MG63 (cell line): ENCODE results near the gene TEKT5. TPM values are rescaled to one million over a fixed set of nuclear protein-coding genes. Genes with fewer than 3 reads are reported as not detected.
"Not testable (repeated sequence)": the region's sequence is repeated elsewhere in the genome, so short reads cannot be mapped to it uniquely, and the experiment has no call there.

Experiments
- DNase-seq: peaks from one replicate; pipeline ENCODE4 v3.0.0-alpha.2; 2020
- H3K27me3 ChIP-seq: fragments of 250-450 bp; sonication (Bioruptor Pico); 2 replicates; pipeline ENCODE4 v1.5.1; 2020; ENCODE audit warnings: mild to moderate bottlenecking, moderate library complexity
- H3K36me3 ChIP-seq: fragments of 250-450 bp; sonication (Bioruptor Pico); 2 replicates; pipeline ENCODE4 v1.5.1; 2020; ENCODE audit warnings: mild to moderate bottlenecking, moderate library complexity
- H3K4me3 ChIP-seq: fragments of 250-450 bp; sonication (Bioruptor Pico); 2 replicates; pipeline ENCODE4 v1.5.1; 2020; ENCODE audit warnings: mild to moderate bottlenecking, moderate library complexity
- H3K9me3 ChIP-seq: fragments of 250-450 bp; sonication (Bioruptor Pico); 2 replicates; pipeline ENCODE4 v1.5.1; 2020; ENCODE audit warnings: mild to moderate bottlenecking, moderate library complexity
- total RNA-seq: library from RNA; depleted of rRNA; stranded (reverse); fragments of >200 nt; shearing (Covaris generic); gene quantifications from 2 replicates; pipeline ENCODE4 v1.2.3, GENCODE V29; 2014; ENCODE audit warnings: low replicate concordance

TEKT5 gene
- total RNA-seq, 1 experiment from 2014 or later: not detected

GRCh38 chr16:10631886-10632285, 62.8 kb downstream of the TEKT5 start:
- no peak for DNase-seq
- Histone ChIP-seq H3K36me3 (no peaks in the 10 kb centered on the region), H3K9me3 (no peaks in the 10 kb centered on the region; the same call in 1 of the 2 replicates), H3K4me3 (no peak overlapping the region), H3K27me3 (no peaks in the 10 kb centered on the region; the same call in 1 of the 2 replicates)

GRCh38 chr16:10629592-10629963, 65.2 kb downstream of the TEKT5 start:
- Histone ChIP-seq H3K9me3 (no peaks in the 10 kb centered on the region; the same call in 1 of the 2 replicates), H3K27me3 (no peaks in the 10 kb centered on the region; the same call in 1 of the 2 replicates), H3K36me3 (no peaks in the 10 kb centered on the region), H3K4me3 (no peak overlapping the region)
- DNase-seq: no peak

DNA sequence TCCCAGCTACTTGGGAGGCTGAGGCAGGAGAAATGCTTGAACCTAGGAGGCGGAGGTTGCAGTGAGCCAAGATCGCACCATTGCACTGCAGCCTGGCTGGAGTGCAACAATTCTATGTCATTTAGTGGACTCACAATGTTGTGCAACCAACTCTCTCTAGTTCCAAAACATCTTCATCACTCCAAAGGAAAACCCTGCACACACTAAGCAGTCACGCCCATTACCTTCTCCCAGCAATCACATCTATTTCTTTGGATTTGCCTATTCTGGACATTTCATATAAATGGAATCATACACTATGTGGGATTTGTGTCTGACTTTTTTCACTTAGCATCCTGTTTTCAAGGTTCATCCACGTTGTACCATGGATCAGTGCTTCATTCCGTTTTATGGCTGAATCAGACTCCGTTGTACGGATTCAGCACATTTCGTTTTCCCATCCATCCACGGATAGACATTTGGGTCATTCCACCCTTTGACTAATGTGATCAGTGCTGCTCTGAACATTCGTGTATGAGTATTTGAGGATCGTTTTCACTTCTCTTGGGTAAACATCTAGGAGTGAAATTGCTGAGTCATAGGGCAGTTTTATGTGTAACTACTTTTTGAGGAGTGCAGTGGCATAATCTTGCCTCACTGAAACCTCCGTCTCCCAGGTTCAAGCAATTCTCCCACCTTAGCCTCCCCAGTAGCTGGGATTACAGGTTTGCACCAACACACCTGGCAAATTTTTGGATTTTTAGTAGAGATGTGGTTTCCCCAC, 69.0 kb downstream of the TEKT5 start:
- no peak for DNase-seq
- H3K36me3 ChIP-seq: no peaks in the 10 kb centered on the region
- H3K9me3 ChIP-seq: no peaks in the 10 kb centered on the region
- H3K27me3 ChIP-seq: no peaks in the 10 kb centered on the region
- H3K4me3 ChIP-seq: no peak overlapping the region

DNA sequence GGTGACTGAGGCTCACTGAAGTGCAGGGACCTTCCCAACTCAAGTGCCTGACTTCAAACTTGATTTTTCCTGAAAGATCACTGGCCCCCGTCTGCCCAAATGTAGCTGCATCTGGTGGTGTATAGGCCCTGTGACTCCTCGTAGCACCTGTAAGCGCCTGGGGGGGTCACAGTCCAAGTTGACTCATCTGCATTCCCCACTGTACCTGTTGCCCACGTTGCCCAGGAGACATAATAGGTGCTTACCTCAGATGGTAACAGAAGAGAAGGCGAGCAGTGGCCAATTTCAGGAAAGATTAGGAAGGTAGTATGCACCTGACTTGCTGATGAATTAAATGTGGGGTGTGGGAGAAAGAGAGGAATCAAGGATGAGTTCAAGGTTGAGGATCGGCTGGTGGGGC, 70.2 kb downstream of the TEKT5 start:
- no peak for DNase-seq

DNA sequence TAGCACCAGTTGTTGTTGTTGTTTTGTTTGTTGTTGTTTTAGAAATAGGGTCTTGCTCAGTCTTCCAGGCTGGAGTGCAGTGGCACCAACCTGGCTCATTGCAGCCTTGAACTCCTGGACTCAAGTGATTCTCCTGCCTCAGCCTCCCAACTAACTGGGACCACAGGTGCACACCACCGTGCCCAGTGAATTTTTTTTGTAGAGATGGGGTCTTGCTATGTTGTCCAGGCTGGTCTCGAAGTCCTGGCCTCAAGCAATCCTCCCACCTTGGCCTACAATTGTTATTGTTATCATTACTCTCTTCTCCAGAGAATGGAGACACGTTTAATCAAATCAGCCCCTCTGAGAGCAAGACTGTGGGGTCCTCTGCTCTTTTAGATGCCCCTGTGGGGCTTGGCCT, 71.7 kb downstream of the TEKT5 start:
- no peaks in the 10 kb centered on the region for H3K27me3 ChIP-seq
- H3K9me3 ChIP-seq: no peaks in the 10 kb centered on the region
- H3K4me3 ChIP-seq: no peak overlapping the region
- no peak for DNase-seq
- no peaks in the 10 kb centered on the region for H3K36me3 ChIP-seq

More for the DNA sequence above, 70.2 kb downstream of the TEKT5 start:
- Histone ChIP-seq H3K36me3 (no peaks in the 10 kb centered on the region), H3K9me3 (no peaks in the 10 kb centered on the region), H3K27me3 (no peaks in the 10 kb centered on the region), H3K4me3 (no peak overlapping the region)

DNA sequence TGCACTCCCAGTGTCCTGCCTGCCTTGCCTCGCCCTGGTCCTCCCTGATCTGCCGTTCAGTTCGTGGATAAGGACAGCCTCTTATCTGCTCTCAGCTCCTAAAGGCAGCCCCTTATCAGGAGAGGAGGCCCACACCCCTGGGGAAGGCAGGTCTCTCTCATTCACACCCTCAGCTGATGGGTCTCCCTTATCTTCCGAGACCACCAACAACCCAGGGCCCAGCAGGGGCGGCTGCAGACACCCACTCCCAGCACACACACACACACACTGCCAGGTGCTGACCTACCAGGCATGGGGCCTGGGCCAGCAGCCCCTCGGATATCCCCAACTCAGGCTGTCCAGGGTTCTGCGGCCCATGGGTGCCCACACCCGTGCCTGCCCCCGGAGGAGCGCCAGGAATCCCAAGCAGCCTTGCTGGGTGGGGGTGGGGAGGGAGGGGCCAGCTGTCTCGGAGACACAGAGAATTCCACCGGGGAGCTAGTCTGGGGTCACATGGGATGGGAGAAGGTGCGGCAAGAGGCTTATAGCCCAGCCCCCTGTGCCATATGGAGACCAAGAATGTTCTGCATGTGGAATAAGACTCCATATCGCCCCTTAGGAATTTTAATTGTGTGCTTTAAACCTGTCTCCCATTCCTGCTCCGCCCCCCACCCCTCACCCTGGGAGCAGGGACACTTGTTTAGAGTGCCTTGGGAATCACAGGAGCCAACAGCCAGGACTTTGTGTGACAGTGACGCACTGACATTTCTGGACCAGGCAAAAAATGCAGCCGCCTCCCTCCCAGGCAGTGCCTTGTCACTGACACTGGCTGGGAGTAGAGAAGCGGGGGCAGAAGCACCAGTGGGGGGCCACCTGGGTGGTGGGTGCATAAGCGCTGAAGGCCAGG, 72.5 kb downstream of the TEKT5 start:
- no peak for DNase-seq
- Histone ChIP-seq H3K27me3 (no peaks in the 10 kb centered on the region), H3K36me3 (no peaks in the 10 kb centered on the region)

GRCh38 chr16:10621216-10621949, 73.3 kb downstream of the TEKT5 start:
- not testable (repeated sequence) for H3K9me3 ChIP-seq, H3K36me3 ChIP-seq, H3K4me3 ChIP-seq, H3K27me3 ChIP-seq, DNase-seq

More for the DNA sequence above, 72.5 kb downstream of the TEKT5 start:
- Histone ChIP-seq H3K4me3 (no peak overlapping the region), H3K9me3 (no peaks in the 10 kb centered on the region)

DNA sequence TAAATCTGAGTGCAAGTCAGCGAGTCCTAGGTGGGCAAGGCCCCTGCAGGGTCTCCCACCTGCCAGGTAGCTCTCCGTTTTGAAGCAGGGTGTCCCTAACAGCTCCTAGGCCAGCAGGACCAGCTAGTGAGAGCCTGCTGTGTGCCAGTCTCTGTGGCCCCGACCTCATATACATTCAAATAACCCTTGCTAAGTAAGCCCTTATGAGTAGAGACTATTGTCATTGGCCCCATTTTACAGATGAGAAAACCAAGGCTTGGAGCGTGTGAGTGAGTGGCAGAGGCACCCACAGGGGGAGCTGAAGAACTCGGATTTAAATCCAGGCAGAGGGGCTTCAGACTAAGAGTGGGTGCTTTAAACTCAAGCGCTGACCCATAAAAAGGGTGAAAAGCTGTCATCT, 74.6 kb downstream of the TEKT5 start:
- Histone ChIP-seq H3K9me3 (no peaks in the 10 kb centered on the region), H3K4me3 (no peak overlapping the region), H3K27me3 (no peaks in the 10 kb centered on the region), H3K36me3 (no peaks in the 10 kb centered on the region)
- no peak for DNase-seq

DNA sequence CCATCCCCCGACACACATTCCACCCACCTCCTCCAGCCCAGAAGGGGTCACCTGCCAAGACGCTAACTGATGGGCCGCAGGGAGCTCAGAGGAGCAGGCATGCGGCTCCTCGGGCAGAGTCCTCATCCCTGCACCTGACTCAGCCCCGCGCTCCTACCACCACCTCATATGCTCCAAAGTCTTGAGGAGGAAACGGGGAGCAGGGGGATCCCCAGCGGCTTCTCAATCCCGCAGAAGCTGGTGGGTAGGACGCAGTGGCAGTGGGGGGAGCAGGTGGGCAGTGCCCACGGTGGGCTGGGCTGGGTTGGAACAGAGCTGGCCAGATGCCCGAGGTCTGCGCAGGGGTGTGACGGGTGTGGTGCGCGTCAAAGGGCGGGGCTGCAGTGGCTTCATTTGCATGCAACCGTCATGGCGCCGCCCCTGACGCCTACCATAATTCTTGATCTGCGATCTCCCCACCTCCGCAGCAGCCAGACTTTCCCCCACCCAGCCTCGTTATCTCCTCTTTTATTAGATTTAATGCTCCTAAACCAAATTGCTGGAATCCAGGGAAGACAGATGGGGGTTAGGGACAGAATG, 75.4 kb downstream of the TEKT5 start:
- Histone ChIP-seq H3K27me3 (no peaks in the 10 kb centered on the region), H3K4me3 (no peak overlapping the region), H3K9me3 (no peaks in the 10 kb centered on the region), H3K36me3 (no peaks in the 10 kb centered on the region)
- no peak for DNase-seq

- H3K4me3 ChIP-seq: no peak overlapping the region
- H3K9me3 ChIP-seq: no peaks in the 10 kb centered on the region
- DNase-seq: no peak
- H3K27me3 ChIP-seq: no peaks in the 10 kb centered on the region
- H3K36me3 ChIP-seq: no peaks in the 10 kb centered on the region
Measured at GRCh38 chr16:10618710-10619209, 76.0 kb downstream of the TEKT5 start.

DNA sequence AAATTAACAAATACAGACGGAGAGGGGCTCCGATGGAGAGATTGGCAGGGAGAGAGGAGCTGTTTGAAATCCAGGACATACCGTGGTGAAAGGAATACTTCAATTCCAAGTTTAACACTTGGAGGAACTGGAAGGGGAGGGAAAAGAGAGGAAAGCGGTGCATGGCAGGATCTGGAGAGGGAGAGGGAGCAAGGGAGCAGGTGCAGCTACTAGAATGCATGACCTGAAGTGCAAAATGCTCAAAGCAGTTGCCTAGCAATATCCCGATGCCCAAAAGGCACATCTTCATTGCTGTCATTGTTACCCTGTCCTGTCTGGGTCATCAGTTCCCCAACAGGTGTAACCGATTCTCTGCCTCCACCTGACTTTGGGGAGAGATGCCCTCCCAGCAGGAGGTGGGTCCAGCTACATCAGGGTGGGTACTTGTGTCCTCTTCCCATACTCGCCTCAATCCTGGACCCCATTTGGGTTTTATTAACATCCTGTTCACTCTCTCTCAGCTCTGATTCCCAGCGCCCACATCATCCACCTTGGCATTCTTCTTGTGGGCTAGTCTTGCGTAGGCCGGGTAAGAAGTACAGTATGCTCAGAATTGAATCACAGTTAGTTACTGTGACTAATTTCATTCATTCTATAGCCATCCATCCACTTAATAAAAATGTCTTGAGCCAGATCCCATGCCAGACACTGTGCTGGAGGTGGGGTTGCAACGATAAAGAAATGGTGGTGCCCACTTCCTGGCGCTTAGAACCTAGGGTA, 76.9 kb downstream of the TEKT5 start:
- H3K9me3 ChIP-seq: no peaks in the 10 kb centered on the region

DNA sequence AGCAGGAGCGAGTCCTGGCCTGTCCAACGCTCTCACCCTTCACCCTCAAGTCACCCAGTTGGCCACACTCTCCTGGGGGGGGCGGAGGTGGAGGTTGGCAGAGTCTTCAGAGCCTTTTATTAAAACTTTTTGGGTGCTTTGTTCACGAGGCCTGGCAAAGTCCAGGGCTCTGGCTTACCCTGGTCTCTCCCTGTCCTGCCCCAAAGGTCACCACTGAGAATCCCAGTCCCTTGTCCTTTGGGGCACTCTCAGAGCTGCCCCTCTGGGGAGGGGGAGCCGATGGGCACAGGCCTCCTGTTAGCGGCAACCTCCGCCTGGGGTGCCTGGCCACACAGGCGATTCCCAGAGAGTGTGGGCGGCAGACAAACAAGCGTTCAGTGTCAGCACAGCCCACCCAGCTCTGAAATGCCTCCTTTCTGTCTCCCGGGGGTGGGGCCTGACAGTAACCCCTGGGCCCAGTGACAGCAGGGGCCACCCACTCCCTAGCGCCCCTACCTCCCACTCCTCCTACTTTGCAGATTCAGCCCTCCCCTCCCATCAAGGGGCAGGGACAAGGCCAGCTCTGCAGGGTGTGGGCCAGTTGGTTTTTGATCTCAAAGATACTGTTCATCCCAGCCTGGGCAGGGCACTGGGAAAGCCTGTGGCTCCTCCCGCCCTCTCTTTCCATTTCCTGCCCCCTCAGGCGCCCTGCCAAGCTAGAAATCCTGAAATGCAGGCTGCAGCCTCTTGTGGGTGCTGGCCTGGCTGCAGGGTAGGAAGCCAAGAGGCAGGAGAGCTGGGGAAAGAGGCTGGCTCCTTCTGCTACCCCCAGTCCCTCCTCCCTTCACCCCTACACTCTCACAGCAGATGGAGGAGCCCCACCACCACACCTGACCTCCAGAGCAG, 77.7 kb downstream of the TEKT5 start:
- Histone ChIP-seq H3K36me3 (no peaks in the 10 kb centered on the region), H3K27me3 (no peaks in the 10 kb centered on the region), H3K4me3 (no peak overlapping the region), H3K9me3 (no peaks in the 10 kb centered on the region)
- peak; percentile 86 for DNase-seq

More for the DNA sequence above, 76.9 kb downstream of the TEKT5 start:
- H3K36me3 ChIP-seq: no peaks in the 10 kb centered on the region
- H3K27me3 ChIP-seq: no peaks in the 10 kb centered on the region
- no peak for DNase-seq
- H3K4me3 ChIP-seq: no peak overlapping the region

DNA sequence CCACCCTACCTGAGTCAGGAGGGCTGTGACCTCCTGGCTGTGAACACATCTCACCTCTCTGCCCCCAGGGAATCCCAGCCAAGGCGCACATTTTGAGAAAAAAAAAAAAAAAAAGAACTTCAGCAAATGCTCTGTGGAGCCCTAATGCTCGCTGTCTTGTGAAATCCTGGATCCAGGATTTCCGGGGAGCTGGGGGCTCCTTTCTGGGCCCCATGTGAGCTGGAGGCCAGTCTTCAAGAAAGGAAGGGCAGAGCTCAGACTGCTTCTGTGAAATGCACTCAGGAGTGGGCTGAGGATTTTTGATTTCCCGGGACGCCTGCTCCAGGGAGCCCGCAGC, 78.3 kb downstream of the TEKT5 start:
- H3K4me3 ChIP-seq: no peak overlapping the region
- no peaks in the 10 kb centered on the region for H3K36me3 ChIP-seq
- no peak for DNase-seq
- no peaks in the 10 kb centered on the region for H3K9me3 ChIP-seq
- no peaks in the 10 kb centered on the region for H3K27me3 ChIP-seq

DNA sequence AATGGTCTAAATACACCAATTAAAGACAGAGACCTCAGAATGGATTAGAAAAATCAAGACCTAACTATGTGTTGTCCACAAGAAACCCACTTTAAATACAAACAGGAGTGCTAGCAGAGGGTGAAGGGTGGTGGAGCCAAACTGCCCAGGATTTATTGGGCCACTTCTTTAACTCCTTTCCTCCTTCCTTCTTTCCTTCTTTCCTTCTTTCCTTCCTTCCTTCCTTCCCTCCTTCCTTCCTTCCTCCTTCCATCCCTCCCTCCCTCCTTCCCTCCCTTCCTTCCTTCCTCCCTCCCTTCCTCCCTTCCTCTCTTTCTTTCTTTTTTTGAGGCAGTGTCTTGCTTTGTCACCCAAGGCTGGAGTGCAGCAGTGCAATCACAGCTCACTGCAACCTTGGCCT, 80.0 kb downstream of the TEKT5 start:
- no peak for DNase-seq
- H3K4me3 ChIP-seq: no peak overlapping the region
- no peaks in the 10 kb centered on the region for H3K27me3 ChIP-seq
- H3K36me3 ChIP-seq: no peaks in the 10 kb centered on the region
- H3K9me3 ChIP-seq: no peaks in the 10 kb centered on the region

- no peak for DNase-seq
- H3K4me3 ChIP-seq: no peak overlapping the region
- no peaks in the 10 kb centered on the region for H3K27me3 ChIP-seq
- no peaks in the 10 kb centered on the region for H3K9me3 ChIP-seq
- no peaks in the 10 kb centered on the region for H3K36me3 ChIP-seq
Measured at GRCh38 chr16:10613785-10614485, 80.8 kb downstream of the TEKT5 start.
